Endothelial cell of umbilical vein (primary cell): ENCODE results near the gene CHTF8. TPM values are rescaled to one million over a fixed set of nuclear protein-coding genes. Genes with fewer than 3 reads are reported as not detected.

Experiments used
- BruUV-seq: library from RNA; stranded (reverse); fragments of 400-500 nt; replicated peaks from 2 replicates; lab custom pipeline; 2021; lab: Mats Ljungman, UMichigan
- CTCF ChIA-PET: fragments of 300-600, 350-600 bp; sonication (Branson Sonifier 250); formaldehyde crosslinking; loops from one replicate; lab custom pipeline; 2021; ENCODE audit warnings: antibody characterized with exemption, inconsistent platforms; lab: Charles Lee
- POLR2A ChIA-PET: fragments of 300-600, 350-600 bp; sonication (Branson Sonifier 250); formaldehyde crosslinking; loops from one replicate; lab custom pipeline; 2021; ENCODE audit warnings: antibody characterized with exemption, inconsistent platforms; lab: Charles Lee
- DNase-seq: peaks from one replicate; pipeline ENCODE4 v3.0.0-alpha.2; 2011; ENCODE audit warnings: low read depth, low spot score
- FAIRE-seq: peaks from 2 replicates; lab custom pipeline; 2011; peaks lifted over from hg19 to GRCh38; lab: Jason Lieb, UNC
- H2AFZ ChIP-seq: 2 replicates; pipeline ENCODE4 v1.6.0; 2012; ENCODE audit warnings: low read depth, low read length, control low read depth, inconsistent platforms
- H3K27ac ChIP-seq: 2 replicates; pipeline ENCODE4 v1.5.1; 2011; ENCODE audit warnings: low read depth, mild to moderate bottlenecking, control low read depth, low read length, moderate library complexity; ENCODE audit not compliant: insufficient read depth
- H3K27me3 ChIP-seq, 2 experiments: 2 replicates each; pipeline versions ENCODE4 v1.6.0 to v1.6.1; 2011; ENCODE audit warnings: low read length in 2 of 2, mixed read lengths in 1 of 2; ENCODE audit not compliant: control insufficient read depth in 2 of 2, insufficient read depth in 2 of 2
- H3K36me3 ChIP-seq, 2 experiments: 2 replicates in 1 of 2; 3 replicates in 1 of 2; pipeline ENCODE4 v1.5.1; 2011; ENCODE audit warnings: low read length in 2 of 2, mild to moderate bottlenecking in 1 of 2, moderate library complexity in 1 of 2; ENCODE audit not compliant: control insufficient read depth in 2 of 2, insufficient read depth in 2 of 2; ENCODE audit errors: extremely low read depth in 1 of 2
- H3K4me1 ChIP-seq: 3 replicates; pipeline ENCODE4 v1.5.1; 2011; ENCODE audit warnings: mild to moderate bottlenecking, low read length; ENCODE audit not compliant: control insufficient read depth, insufficient read depth; ENCODE audit errors: extremely low read depth
- H3K4me2 ChIP-seq: 2 replicates; pipeline ENCODE4 v1.6.1; 2011; ENCODE audit warnings: low read length, control low read depth, mixed read lengths; ENCODE audit not compliant: insufficient read depth
- H3K4me3 ChIP-seq, 3 experiments: fragments of 200-600 bp in 1 of 3; sonication (generic), shearing (Covaris generic) in 1 of 3; replicated peaks in 1 of 3; 2 replicates each; pipeline ENCODE4 v1.5.1; 2011 to 2016; ENCODE audit warnings: control low read depth in 3 of 3, low read length in 3 of 3, mild to moderate bottlenecking in 2 of 3, inconsistent platforms in 1 of 3, low read depth in 1 of 3, moderate library complexity in 1 of 3; ENCODE audit not compliant: insufficient read depth in 1 of 3
- H3K79me2 ChIP-seq: 2 replicates; pipeline ENCODE4 v1.6.0; 2012; ENCODE audit warnings: low read length, inconsistent platforms; ENCODE audit not compliant: control insufficient read depth, insufficient read depth
- H3K9ac ChIP-seq: replicated peaks from 2 replicates; pipeline ENCODE3; 2011; ENCODE audit warnings: low read length, control low read depth; ENCODE audit not compliant: insufficient read depth; ENCODE audit errors: extremely low read depth
- H3K9me1 ChIP-seq: replicated peaks from 3 replicates; pipeline ENCODE4 v1.6.0; 2011; ENCODE audit warnings: mild to moderate bottlenecking, low read length; ENCODE audit not compliant: control insufficient read depth, insufficient read depth; ENCODE audit errors: extremely low read depth
- H3K9me3 ChIP-seq: replicated peaks from 2 replicates; pipeline ENCODE4 v1.5.1; 2012; ENCODE audit warnings: low read length, inconsistent platforms; ENCODE audit not compliant: control insufficient read depth, insufficient read depth
- H4K20me1 ChIP-seq: replicated peaks from 2 replicates; pipeline ENCODE3; 2011; ENCODE audit warnings: mild to moderate bottlenecking, low read length; ENCODE audit not compliant: control insufficient read depth, insufficient read depth; ENCODE audit errors: extremely low read depth
- EZH2 ChIP-seq: IDR thresholded peaks from 2 replicates; pipeline ENCODE4 v1.6.1; 2012; ENCODE audit warnings: borderline replicate concordance, low read depth, mild to moderate bottlenecking, moderate library complexity, low read length, inconsistent platforms; ENCODE audit not compliant: severe bottlenecking
- GATA2 ChIP-seq: IDR thresholded peaks from 2 replicates; pipeline ENCODE4 v1.7.0; 2011; ENCODE audit warnings: low read depth, mild to moderate bottlenecking, moderate library complexity, mixed read lengths, low read length; ENCODE audit not compliant: insufficient read length, insufficient read depth
- dilution Hi-C: fragments of 300-500 bp; cut with MboI; formaldehyde crosslinking; loops from one replicate; pipeline ENCODE4 v1.15.0; 2019; ENCODE audit warnings: low sequenced_read_pairs; ENCODE audit not compliant: extremely low pct_ligation_motif_present
- intact Hi-C: fragments of 100-400 bp; cut with micrococcal nuclease; formaldehyde crosslinking; loops from one replicate; pipeline ENCODE4 v1.10.0; 2022
- polyA plus RNA-seq, 4 experiments: library from polyadenylated mRNA; depleted of rRNA in 3 of 4; stranded (reverse) in 3 of 4; unstranded in 1 of 4; fragments of >200 nt; gene quantifications; 2 replicates each; pipeline versions ENCODE4 v1.2.1 to v1.2.3, GENCODE V29; 2011 to 2012; ENCODE audit warnings: missing spikeins in 1 of 4
- total RNA-seq: library from RNA; stranded (reverse); gene quantifications from 2 replicates; pipeline ENCODE4 v1.2.3, GENCODE V29; 2021
- TF ChIP-seq, protein P1 (sequence below), 2 donors: IDR thresholded peaks; 1 replicate in 1 of 2; 2 replicates in 1 of 2; pipeline ENCODE4 v1.5.1; 2011; ENCODE audit warnings: low read length in 2 of 2, mild to moderate bottlenecking in 2 of 2, moderate library complexity in 2 of 2, control low read depth in 1 of 2, inconsistent platforms in 1 of 2, low read depth in 1 of 2; ENCODE audit not compliant: insufficient read depth in 1 of 2; ENCODE audit errors: extremely low read depth in 1 of 2

CHTF8 gene
- total and polyA plus RNA-seq, 2 donors (not counting 3 experiments of a cell fraction or from before 2014, with no cell fraction given) = 128 to 131 TPM

DNA sequence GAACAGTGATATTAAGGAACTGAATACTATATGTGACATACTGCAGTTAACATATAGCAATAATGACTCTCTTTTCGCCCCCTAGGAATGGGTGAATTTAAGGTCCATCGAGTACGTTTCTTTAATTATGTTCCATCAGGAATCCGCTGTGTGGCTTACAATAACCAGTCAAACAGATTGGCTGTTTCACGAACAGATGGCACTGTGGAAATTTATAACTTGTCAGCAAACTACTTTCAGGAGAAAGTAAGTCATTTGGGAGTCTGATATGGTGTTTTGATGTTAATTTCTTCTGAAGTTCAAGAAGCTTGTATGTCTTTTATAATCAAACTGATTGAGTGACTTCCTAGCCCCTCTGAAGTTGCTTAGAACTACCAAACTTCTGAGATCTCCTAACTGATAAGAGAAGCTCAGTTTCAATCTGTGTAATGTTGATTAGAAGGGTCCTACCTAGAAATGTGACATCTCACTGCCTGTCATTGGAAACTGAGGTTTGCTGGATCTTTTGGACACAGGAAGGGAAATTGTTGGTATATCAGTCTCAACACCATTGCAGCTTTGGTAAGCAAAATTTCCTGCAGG is 1.1 kb upstream of the CHTF8 start:
- Histone ChIP-seq H3K79me2 (peaks cover 84% of the 10 kb centered on the region), H3K4me3 (peak overlapping the region; percentile 90 to 99 (median 93)), H3K9me1 (no peaks in the 10 kb centered on the region), H3K27me3 (no peaks in the 10 kb centered on the region), H3K9ac (peak overlapping the region; percentile 85), H3K4me1 (peaks cover 24% of the 10 kb centered on the region), H3K36me3 (peaks cover 9% of the 10 kb centered on the region in 2 experiments), H2AFZ (no peak overlapping the region), H4K20me1 (no peaks in the 10 kb centered on the region), H3K27ac (no peak overlapping the region), H3K4me2 (peak overlapping the region; percentile 73), H3K9me3 (no peaks in the 10 kb centered on the region)
- TF ChIP-seq EZH2 (no peak), GATA2 (peak; percentile 64)
- TF ChIP-seq, protein P1, sequence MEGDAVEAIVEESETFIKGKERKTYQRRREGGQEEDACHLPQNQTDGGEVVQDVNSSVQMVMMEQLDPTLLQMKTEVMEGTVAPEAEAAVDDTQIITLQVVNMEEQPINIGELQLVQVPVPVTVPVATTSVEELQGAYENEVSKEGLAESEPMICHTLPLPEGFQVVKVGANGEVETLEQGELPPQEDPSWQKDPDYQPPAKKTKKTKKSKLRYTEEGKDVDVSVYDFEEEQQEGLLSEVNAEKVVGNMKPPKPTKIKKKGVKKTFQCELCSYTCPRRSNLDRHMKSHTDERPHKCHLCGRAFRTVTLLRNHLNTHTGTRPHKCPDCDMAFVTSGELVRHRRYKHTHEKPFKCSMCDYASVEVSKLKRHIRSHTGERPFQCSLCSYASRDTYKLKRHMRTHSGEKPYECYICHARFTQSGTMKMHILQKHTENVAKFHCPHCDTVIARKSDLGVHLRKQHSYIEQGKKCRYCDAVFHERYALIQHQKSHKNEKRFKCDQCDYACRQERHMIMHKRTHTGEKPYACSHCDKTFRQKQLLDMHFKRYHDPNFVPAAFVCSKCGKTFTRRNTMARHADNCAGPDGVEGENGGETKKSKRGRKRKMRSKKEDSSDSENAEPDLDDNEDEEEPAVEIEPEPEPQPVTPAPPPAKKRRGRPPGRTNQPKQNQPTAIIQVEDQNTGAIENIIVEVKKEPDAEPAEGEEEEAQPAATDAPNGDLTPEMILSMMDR (IDR thresholded peaks at IDR 0.05; ENCODE audit: extremely low read depth in 1 of 2, insufficient read depth in 1 of 2, low read depth in 1 of 2, low read length in 2 of 2) = no peak
- BruUV-seq = no TSS peak
- ChIA-PET CTCF (interaction anchor here (0.7 to 1.5 kb wide), 3 partner anchors 17 to 286 kb away, joined by 3 to 7 read pairs (median 3); no protein-coding TSS in a partner anchor), POLR2A (no interaction called here)
- dilution Hi-C loops (no loop called here), intact Hi-C loops (no loop called here)
- DNase-seq (peak; percentile 24), FAIRE-seq (peak; percentile 48)
